Ectodermal cell (in vitro differentiated cells): ENCODE measurements around the gene PDZK1.
"Not testable (repeated sequence)": the region's sequence is repeated elsewhere in the genome, so short reads cannot be mapped to it uniquely, and the experiment has no call there.

Source experiments
- H3K27ac ChIP-seq: 2 replicates; pipeline ENCODE4 v1.7.0; 2013; ENCODE audit warnings: mild to moderate bottlenecking, low read depth, low read length; ENCODE audit not compliant: insufficient read depth, poor library complexity, severe bottlenecking
- H3K27me3 ChIP-seq: 2 replicates; pipeline ENCODE4 v1.7.0; 2013; ENCODE audit warnings: mild to moderate bottlenecking, low read length; ENCODE audit not compliant: insufficient read depth, control insufficient read depth, poor library complexity, severe bottlenecking
- H3K36me3 ChIP-seq: one replicate; pipeline ENCODE4 v1.7.0; 2013; ENCODE audit warnings: low read length; ENCODE audit not compliant: control insufficient read depth, insufficient read depth
- H3K4me1 ChIP-seq: one replicate; pipeline ENCODE4 v1.7.0; 2013; ENCODE audit warnings: low read length; ENCODE audit not compliant: control insufficient read depth, insufficient read depth
- H3K4me3 ChIP-seq: 2 replicates; pipeline ENCODE4 v1.7.0; 2013; ENCODE audit warnings: low read depth, low read length, control low read depth; ENCODE audit not compliant: insufficient read depth
- H3K9me3 ChIP-seq: 2 replicates; pipeline ENCODE4 v1.7.0; 2013; ENCODE audit warnings: mild to moderate bottlenecking, low read length, moderate library complexity; ENCODE audit not compliant: control insufficient read depth
- WGBS, 2 experiments: methylation state at CpG; one replicate each; pipeline ENCODE4 v1.1.7; 2013; ENCODE audit warnings: missing lambda C conversion rate in 2 of 2; 5-methylcytosine and 5-hydroxymethylcytosine counted together

Gene PDZK1

DNA sequence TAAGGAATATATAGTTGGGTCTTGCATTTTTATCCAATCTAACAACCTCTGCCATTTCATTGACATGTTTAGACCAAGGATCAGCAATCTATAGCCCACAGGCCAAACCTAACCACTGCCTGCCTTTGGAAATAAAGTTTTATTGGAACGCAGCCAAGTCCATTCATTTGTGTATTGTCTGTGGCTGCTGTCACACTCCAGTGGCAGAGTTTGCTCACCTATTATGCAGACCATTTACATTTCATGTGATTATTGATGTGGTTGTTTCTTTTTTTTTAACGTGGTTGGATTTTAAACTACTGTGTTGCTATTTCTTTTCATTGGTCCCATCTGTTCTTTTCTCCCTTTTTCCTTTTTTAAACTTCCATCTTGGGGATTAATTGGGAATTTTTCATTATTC lies 44.7 kb downstream of the PDZK1 start:
- not testable (repeated sequence) for H3K27ac ChIP-seq, H3K27me3 ChIP-seq, H3K4me1 ChIP-seq, H3K9me3 ChIP-seq, H3K36me3 ChIP-seq, H3K4me3 ChIP-seq
- 100% methylated on average over 1 of the region's 2 CpGs for WGBS, 2 experiments

DNA sequence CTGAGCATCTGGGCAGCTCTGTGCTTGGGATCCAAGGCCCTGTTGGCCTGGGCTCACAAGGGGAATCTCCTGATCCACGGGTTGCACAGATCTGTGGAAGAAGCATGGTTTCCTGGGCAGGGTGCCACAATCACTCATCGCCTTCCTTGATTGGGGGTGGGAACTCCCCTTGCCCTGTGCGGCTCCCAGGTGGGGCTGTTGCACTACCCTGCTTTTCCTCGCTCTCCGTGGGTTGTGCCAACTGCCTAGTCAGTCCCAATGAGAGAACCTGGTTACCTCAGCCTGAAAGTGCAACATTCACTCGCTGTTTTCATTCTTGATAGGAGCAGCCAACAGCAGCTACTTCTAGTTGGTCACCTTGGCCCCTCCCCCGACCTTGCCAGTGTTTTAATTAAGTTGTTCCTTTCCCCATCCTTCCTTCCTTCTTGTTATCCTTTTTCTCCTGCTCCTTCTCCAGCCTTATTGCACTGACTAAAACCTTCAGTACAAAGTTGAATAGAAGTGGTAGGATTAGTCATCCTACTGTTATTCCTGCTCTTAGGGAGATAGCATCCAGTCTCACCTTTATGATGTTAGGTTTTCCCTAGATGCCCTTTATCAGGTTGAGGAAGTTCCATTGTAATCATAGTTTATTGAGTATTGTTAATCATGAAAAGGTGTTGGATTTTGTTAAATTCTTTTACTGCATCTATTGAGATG lies 50.8 kb downstream of the PDZK1 start:
- not testable (repeated sequence) for H3K27me3 ChIP-seq, H3K9me3 ChIP-seq, H3K27ac ChIP-seq, H3K4me3 ChIP-seq, H3K36me3 ChIP-seq, H3K4me1 ChIP-seq
- WGBS, 2 experiments, result 94 to 95% methylated on average over 5 of the region's 7 CpGs

DNA sequence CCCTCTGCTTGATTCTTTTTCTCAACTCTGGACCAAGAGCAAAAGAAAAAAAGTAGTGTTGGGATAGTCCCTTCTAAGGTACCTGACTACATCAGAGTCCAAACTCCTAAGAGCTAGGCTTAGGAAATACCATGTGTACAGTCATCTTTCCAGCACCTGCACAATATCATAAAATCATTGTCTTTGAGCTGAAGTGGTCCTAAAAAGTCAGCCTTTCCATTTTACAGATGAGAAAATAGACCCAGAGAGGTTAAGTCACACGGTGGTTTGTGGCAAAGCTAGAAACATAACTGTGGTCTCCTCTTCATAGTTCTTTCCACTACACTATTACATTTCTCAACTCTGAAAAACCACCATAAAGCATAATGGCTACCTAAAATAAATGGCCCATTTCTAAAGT lies 63.2 kb downstream of the PDZK1 start:
- H3K4me1 ChIP-seq, H3K36me3 ChIP-seq, H3K9me3 ChIP-seq, H3K27ac ChIP-seq, H3K27me3 ChIP-seq, H3K4me3 ChIP-seq: not testable (repeated sequence)
- WGBS, 2 experiments, result no CpG with 5 or more reads among the region's 1 CpG

DNA sequence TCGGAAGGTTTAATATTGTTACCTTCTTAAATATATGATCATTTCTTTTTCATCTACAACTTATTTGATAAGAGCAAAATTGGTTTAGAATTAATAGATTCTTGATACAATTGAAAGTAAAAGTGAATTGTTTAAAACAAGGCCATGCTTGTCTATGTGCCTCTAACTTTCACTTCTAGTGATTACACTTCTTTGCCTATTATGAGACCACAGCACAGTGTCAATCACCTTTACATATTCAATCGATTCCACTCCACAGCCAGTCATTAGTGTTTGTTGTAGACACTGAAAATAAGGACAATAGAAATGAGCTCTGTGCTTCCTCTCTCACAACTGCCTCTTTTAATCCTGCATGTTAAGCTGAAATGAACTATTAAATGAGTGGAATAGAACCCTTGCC lies 65.3 kb downstream of the PDZK1 start:
- H3K9me3 ChIP-seq, H3K4me1 ChIP-seq, H3K4me3 ChIP-seq, H3K27me3 ChIP-seq, H3K27ac ChIP-seq, H3K36me3 ChIP-seq: not testable (repeated sequence)
- no CpG with 5 or more reads among the region's 2 CpGs for WGBS, 2 experiments

GRCh38 chr1:145636237-145636636 lies 70.9 kb downstream of the PDZK1 start:
- not testable (repeated sequence) for H3K4me1 ChIP-seq, H3K27ac ChIP-seq, H3K9me3 ChIP-seq, H3K27me3 ChIP-seq, H3K36me3 ChIP-seq, H3K4me3 ChIP-seq
- 90% methylated on average over 1 of the region's 1 CpG; no CpG with 5 or more reads in 1 of the 2 experiments for WGBS, 2 experiments

GRCh38 chr1:145622177-145622576 lies 85.0 kb downstream of the PDZK1 start:
- not testable (repeated sequence) for H3K27me3 ChIP-seq, H3K27ac ChIP-seq, H3K9me3 ChIP-seq, H3K36me3 ChIP-seq, H3K4me1 ChIP-seq, H3K4me3 ChIP-seq
- no CpG with 5 or more reads among the region's 1 CpG for WGBS, 2 experiments
